Body of pancreas (tissue), 4 donors: Measurements from ENCODE around the gene TBC1D16. TPM values are rescaled to one million over a fixed set of nuclear protein-coding genes. Genes with fewer than 3 reads are reported as not detected.
"Not testable (repeated sequence)": the region's sequence is repeated elsewhere in the genome, so short reads cannot be mapped to it uniquely, and the experiment has no call there.

Experiments used
- ATAC-seq: fragments of 150-250 bp; one replicate; pipeline ENCODE4 v1.9.1; 2016
- DNase-seq, 4 donors: peaks; one replicate each; pipeline ENCODE4 v3.0.0-alpha.2; 2019
- H3K27ac ChIP-seq, 4 donors: fragments of 200-600 bp; sonication (generic); 1 replicate in 3 of 4; 2 replicates in 1 of 4; pipeline versions ENCODE4 v1.5.1 to v1.6.1; 2016 to 2019; ENCODE audit warnings: mild to moderate bottlenecking in 1 of 4, mixed read lengths in 1 of 4, moderate library complexity in 1 of 4
- H3K27me3 ChIP-seq, 2 donors: fragments of 200-600 bp; sonication (generic); one replicate each; pipeline ENCODE4 v1.6.0; 2016; ENCODE audit warnings: mild to moderate bottlenecking in 1 of 2
- H3K36me3 ChIP-seq, 2 donors: fragments of 200-600 bp; sonication (generic); replicated peaks in 1 of 2; 2 replicates each; pipeline ENCODE4 v1.5.1; 2016; ENCODE audit warnings: low read depth in 2 of 2; ENCODE audit not compliant: insufficient read depth in 1 of 2
- H3K4me1 ChIP-seq: fragments of 200-600 bp; sonication (generic); one replicate; pipeline ENCODE4 v1.6.0; 2016
- H3K4me3 ChIP-seq, 2 donors: fragments of 200-600 bp; sonication (generic); 1 replicate in 1 of 2; 2 replicates in 1 of 2; pipeline ENCODE4 v1.5.1; 2016 to 2019
- H3K9me3 ChIP-seq, 3 donors: fragments of 200-600 bp; sonication (generic); 1 replicate in 2 of 3; 2 replicates in 1 of 3; pipeline ENCODE4 v1.5.1; 2016
- POLR2A ChIP-seq, 3 donors: fragments of 450-650 bp; IDR thresholded peaks; one replicate each; pipeline ENCODE4 v1.6.1; 2016; ENCODE audit warnings: antibody characterized with exemption in 3 of 3, mild to moderate bottlenecking in 2 of 3
- WGBS, 2 donors: methylation state at CpG; one replicate each; pipeline ENCODE4 v1.1.5; 2017; 5-methylcytosine and 5-hydroxymethylcytosine counted together
- intact Hi-C: fragments of 100-400 bp; cut with DNase I; formaldehyde crosslinking; loops from one replicate; pipeline ENCODE4 v1.15.1; 2023
- total RNA-seq, 2 donors: library from RNA; depleted of rRNA; stranded (reverse); fragments of >200 nt; gene quantifications; one replicate each; pipeline ENCODE4 v1.1.0, GENCODE V29; 2016
- TF ChIP-seq, protein P1 (sequence below), 7 experiments: fragments of 450-650 bp in 4 of 7; fragments of 200-600 bp in 3 of 7; sonication (generic) in 3 of 7; IDR thresholded peaks; one replicate each; pipeline ENCODE4 v1.5.1; 2016 to 2019; ENCODE audit warnings: antibody characterized with exemption in 7 of 7

TBC1D16 gene
- total RNA-seq, 2 donors from 2014 or later: 21.0 to 37.2 TPM

- H3K9me3 ChIP-seq: no peaks in the 10 kb centered on the region
- WGBS, 2 donors: 82 to 83% methylated on average over 9 of the region's 9 CpGs
- no peaks in the 10 kb centered on the region for H3K36me3 ChIP-seq
- DNase-seq (peak in 1 of 4 donors; percentile 0), ATAC-seq (no peak)
- H3K4me3 ChIP-seq: no peak overlapping the region
- no peak overlapping the region for H3K27ac ChIP-seq
- intact Hi-C loops: no loop called here
- H3K27me3 ChIP-seq: no peaks in the 10 kb centered on the region
- peaks cover 6% of the 10 kb centered on the region for H3K4me1 ChIP-seq
- no peak for TF ChIP-seq POLR2A (IDR thresholded peaks at IDR 0.05)
- TF ChIP-seq, protein P1, sequence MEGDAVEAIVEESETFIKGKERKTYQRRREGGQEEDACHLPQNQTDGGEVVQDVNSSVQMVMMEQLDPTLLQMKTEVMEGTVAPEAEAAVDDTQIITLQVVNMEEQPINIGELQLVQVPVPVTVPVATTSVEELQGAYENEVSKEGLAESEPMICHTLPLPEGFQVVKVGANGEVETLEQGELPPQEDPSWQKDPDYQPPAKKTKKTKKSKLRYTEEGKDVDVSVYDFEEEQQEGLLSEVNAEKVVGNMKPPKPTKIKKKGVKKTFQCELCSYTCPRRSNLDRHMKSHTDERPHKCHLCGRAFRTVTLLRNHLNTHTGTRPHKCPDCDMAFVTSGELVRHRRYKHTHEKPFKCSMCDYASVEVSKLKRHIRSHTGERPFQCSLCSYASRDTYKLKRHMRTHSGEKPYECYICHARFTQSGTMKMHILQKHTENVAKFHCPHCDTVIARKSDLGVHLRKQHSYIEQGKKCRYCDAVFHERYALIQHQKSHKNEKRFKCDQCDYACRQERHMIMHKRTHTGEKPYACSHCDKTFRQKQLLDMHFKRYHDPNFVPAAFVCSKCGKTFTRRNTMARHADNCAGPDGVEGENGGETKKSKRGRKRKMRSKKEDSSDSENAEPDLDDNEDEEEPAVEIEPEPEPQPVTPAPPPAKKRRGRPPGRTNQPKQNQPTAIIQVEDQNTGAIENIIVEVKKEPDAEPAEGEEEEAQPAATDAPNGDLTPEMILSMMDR (IDR thresholded peaks at IDR 0.05): no peak
These were observed 74.7 kb downstream of the TBC1D16 start for GRCh38 chr17:79960788-79961522.

GRCh38 chr17:79959042-79959441 is 76.6 kb downstream of the TBC1D16 start:
- no peak for ATAC-seq

DNA sequence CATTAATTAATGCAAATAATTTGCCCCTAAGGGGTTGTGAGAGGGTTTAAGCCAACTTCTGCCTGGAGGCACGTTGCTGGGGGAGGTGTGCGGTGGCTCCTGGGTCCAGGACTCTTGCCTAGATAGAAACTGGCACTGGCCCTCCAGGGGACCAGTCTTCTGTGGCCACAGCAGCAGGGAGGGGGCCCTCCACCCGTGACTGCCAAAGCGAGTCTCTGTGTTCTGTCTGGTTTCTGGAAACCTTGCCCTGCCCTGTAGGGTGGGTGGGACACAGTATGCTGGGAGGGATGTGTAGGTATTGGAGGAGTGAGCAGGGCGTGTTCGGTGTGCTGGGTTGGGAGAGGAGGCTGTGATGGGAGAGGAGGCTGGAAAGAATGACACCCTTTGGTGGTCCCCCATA is 78.8 kb downstream of the TBC1D16 start:
- peaks cover 24% of the 10 kb centered on the region for H3K4me1 ChIP-seq
- 91 to 95% methylated on average over 6 of the region's 6 CpGs for WGBS, 2 donors
- intact Hi-C loops: no loop called here
- H3K36me3 ChIP-seq: no peaks in the 10 kb centered on the region
- TF ChIP-seq, protein P1 (IDR thresholded peaks at IDR 0.05): no peak
- no peak for TF ChIP-seq POLR2A (IDR thresholded peaks at IDR 0.05)
- H3K9me3 ChIP-seq: no peaks in the 10 kb centered on the region
- no peak overlapping the region for H3K27ac ChIP-seq
- no peak overlapping the region for H3K4me3 ChIP-seq
- no peak for ATAC-seq
- H3K27me3 ChIP-seq: no peaks in the 10 kb centered on the region
- DNase-seq: peak in 1 of 4 donors; percentile 2

More at GRCh38 chr17:79959042-79959441, 76.6 kb downstream of the TBC1D16 start:
- Histone ChIP-seq H3K36me3 (no peaks in the 10 kb centered on the region), H3K9me3 (no peaks in the 10 kb centered on the region), H3K4me1 (peaks cover 2% of the 10 kb centered on the region), H3K27me3 (no peaks in the 10 kb centered on the region), H3K27ac (no peak overlapping the region), H3K4me3 (no peak overlapping the region)
- DNase-seq: no peak
- 86 to 89% methylated on average over 4 of the region's 4 CpGs for WGBS, 2 donors
- intact Hi-C loops: no loop called here
- no peak for TF ChIP-seq POLR2A (IDR thresholded peaks at IDR 0.05)
- TF ChIP-seq, protein P1 (IDR thresholded peaks at IDR 0.05): no peak

- H3K27ac ChIP-seq, H3K36me3 ChIP-seq, H3K27me3 ChIP-seq, DNase-seq, H3K4me3 ChIP-seq, intact Hi-C loops, H3K9me3 ChIP-seq, ATAC-seq: not testable (repeated sequence)
- peaks cover 29% of the 10 kb centered on the region for H3K4me1 ChIP-seq
- 83 to 95% methylated on average over 2 to 8 of the region's 8 CpGs for WGBS, 2 donors
These were observed 79.3 kb downstream of the TBC1D16 start for GRCh38 chr17:79956441-79956735.

GRCh38 chr17:79955691-79956440 is 79.8 kb downstream of the TBC1D16 start:
- ATAC-seq (no peak), DNase-seq (peak in 2 of 4 donors; percentile 2 to 8)
- H3K9me3 ChIP-seq: no peaks in the 10 kb centered on the region
- intact Hi-C loops: no loop called here
- H3K27me3 ChIP-seq: no peaks in the 10 kb centered on the region
- H3K36me3 ChIP-seq: no peaks in the 10 kb centered on the region
- 92 to 97% methylated on average over 13 of the region's 13 CpGs for WGBS, 2 donors
- H3K27ac ChIP-seq: no peak overlapping the region
- H3K4me1 ChIP-seq: peaks cover 34% of the 10 kb centered on the region
- H3K4me3 ChIP-seq: no peak overlapping the region
- no peak for TF ChIP-seq POLR2A (IDR thresholded peaks at IDR 0.05)
- TF ChIP-seq, protein P1 (IDR thresholded peaks at IDR 0.05): no peak
